Testis (tissue), 2 donors: ENCODE results near the gene HYAL3.

Experiments used
- POLR2A ChIP-seq: fragments of 450-650 bp; IDR thresholded peaks from one replicate; pipeline ENCODE4 v1.6.1; 2017; ENCODE audit warnings: antibody characterized with exemption, mild to moderate bottlenecking, moderate library complexity
- TF ChIP-seq, protein P1 (sequence below), 3 experiments: fragments of 450-650 bp in 2 of 3; fragments of 200-600 bp in 1 of 3; sonication (generic) in 1 of 3; IDR thresholded peaks; one replicate each; pipeline ENCODE4 v1.5.1; 2016 to 2019; ENCODE audit warnings: antibody characterized with exemption in 3 of 3, mild to moderate bottlenecking in 2 of 3, moderate library complexity in 1 of 3

DNA sequence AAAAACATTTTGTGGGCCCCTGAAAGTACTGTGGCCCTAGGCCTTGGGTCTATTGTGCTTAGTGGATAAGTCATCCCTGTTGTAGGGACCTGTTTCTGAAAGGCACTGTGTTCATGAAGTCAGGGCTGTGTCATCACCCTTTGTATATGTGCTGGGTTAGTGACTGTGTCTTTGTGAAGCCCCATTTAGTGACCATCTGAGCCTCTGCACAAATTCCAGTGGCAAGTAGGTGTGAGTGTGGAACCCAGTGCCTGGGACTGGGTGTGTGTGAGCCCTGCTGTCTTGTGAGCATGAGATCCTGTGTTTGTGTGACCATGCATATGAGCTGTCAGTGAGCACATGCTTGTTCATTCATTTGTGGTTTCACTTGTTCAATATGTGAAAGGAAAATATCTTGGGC, 5.4 kb upstream of the HYAL3 start:
- TF ChIP-seq, protein P1, sequence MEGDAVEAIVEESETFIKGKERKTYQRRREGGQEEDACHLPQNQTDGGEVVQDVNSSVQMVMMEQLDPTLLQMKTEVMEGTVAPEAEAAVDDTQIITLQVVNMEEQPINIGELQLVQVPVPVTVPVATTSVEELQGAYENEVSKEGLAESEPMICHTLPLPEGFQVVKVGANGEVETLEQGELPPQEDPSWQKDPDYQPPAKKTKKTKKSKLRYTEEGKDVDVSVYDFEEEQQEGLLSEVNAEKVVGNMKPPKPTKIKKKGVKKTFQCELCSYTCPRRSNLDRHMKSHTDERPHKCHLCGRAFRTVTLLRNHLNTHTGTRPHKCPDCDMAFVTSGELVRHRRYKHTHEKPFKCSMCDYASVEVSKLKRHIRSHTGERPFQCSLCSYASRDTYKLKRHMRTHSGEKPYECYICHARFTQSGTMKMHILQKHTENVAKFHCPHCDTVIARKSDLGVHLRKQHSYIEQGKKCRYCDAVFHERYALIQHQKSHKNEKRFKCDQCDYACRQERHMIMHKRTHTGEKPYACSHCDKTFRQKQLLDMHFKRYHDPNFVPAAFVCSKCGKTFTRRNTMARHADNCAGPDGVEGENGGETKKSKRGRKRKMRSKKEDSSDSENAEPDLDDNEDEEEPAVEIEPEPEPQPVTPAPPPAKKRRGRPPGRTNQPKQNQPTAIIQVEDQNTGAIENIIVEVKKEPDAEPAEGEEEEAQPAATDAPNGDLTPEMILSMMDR (IDR thresholded peaks at IDR 0.05): no peak
- no peak for TF ChIP-seq POLR2A
